Measurements from ENCODE around the gene ADAMTS15.

DNA sequence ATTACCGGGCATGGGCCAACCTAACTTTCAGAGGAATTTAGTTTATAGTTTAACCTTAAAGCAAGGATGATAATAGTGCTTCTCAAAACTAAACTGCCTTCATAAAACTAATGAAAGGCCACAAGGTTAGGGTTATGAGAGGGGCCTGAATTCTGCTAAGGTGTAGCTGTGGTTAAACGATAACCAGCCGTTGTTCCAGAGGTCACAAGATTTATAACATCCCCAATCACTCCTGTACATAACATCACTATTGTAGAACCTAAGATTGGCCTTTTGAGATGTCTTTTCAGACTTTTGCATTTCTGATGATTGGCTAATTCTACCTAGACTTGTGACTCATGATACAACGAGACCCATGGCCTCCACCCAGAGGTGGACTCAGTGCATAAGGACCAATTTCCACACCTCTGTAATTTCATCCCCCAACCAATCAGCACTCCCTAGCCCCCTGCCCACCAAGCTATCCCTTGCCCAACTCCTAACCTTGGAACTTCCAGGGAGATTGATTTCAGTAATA, 69.8 kb downstream of the ADAMTS15 start:
- no peak for TF ChIP-seq EZH2 (IDR thresholded peaks at IDR 0.05; ENCODE audit: borderline replicate concordance, low read length)
- TF ChIP-seq, protein P1, sequence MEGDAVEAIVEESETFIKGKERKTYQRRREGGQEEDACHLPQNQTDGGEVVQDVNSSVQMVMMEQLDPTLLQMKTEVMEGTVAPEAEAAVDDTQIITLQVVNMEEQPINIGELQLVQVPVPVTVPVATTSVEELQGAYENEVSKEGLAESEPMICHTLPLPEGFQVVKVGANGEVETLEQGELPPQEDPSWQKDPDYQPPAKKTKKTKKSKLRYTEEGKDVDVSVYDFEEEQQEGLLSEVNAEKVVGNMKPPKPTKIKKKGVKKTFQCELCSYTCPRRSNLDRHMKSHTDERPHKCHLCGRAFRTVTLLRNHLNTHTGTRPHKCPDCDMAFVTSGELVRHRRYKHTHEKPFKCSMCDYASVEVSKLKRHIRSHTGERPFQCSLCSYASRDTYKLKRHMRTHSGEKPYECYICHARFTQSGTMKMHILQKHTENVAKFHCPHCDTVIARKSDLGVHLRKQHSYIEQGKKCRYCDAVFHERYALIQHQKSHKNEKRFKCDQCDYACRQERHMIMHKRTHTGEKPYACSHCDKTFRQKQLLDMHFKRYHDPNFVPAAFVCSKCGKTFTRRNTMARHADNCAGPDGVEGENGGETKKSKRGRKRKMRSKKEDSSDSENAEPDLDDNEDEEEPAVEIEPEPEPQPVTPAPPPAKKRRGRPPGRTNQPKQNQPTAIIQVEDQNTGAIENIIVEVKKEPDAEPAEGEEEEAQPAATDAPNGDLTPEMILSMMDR (conservative IDR thresholded peaks at IDR 0.05 in 1 of 2, IDR thresholded peaks at IDR 0.05 in 1 of 2; ENCODE audit: extremely low read depth in 1 of 2, insufficient read depth in 1 of 2, low read depth in 1 of 2, low read length in 2 of 2), result no peak

Measured in mammary epithelial cell (primary cell).